H1 (cell line): ENCODE data around the gene AMOTL2. TPM values are rescaled to one million over a fixed set of nuclear protein-coding genes. Genes with fewer than 3 reads are reported as not detected.

Source experiments
- TAF7 ChIP-seq: optimal IDR thresholded peaks from 2 replicates; pipeline ENCODE3; 2011; ENCODE audit warnings: low read depth, mild to moderate bottlenecking, inconsistent platforms, low read length, moderate library complexity, borderline replicate concordance
- polyA plus RNA-seq, 7 experiments: library from polyadenylated mRNA; depleted of rRNA in 3 of 7; stranded (reverse) in 5 of 7; unstranded in 2 of 7; fragments of >200 nt in 5 of 7; fragments of 200-250 nt in 2 of 7; gene quantifications; 1 replicate in 5 of 7; 2 replicates in 1 of 7; 4 replicates in 1 of 7; pipeline versions ENCODE4 v1.2.1 to v1.2.3, GENCODE V29; 2011 to 2013; ENCODE audit warnings: missing spikeins in 2 of 7, mixed read lengths in 2 of 7
- total RNA-seq: library from RNA; stranded (reverse); fragmentation: NEBNext Ultra II Directional; extraction: Animal tissue kit (Norgen Biotek cat#: 25700); gene quantifications from 2 replicates; pipeline ENCODE4 v1.2.1, GENCODE V29; 2021

Gene AMOTL2
- total and polyA plus RNA-seq, 2 of the 8 experiments (the other 6 are each of a cell fraction or from before 2014, with no cell fraction given), result 19.0 to 63.7 TPM

GRCh38 chr3:134366928-134367811 lies 7.1 kb downstream of the AMOTL2 start (continued):
- TF ChIP-seq TAF7, result peak; percentile 34
- TF ChIP-seq, all 59 proteins: peak for 5
